Hepatocyte (in vitro differentiated cells): ENCODE data around the gene PLAC8. TPM values are rescaled to one million over a fixed set of nuclear protein-coding genes. Genes with fewer than 3 reads are reported as not detected.

Source experiments
- DNase-seq: peaks from one replicate; pipeline ENCODE4 v3.0.0-alpha.2; 2016; ENCODE audit warnings: low spot score
- H2AFZ ChIP-seq: fragments of 200-600 bp; sonication (generic); 2 replicates; pipeline ENCODE4 v1.6.0; 2016; ENCODE audit warnings: antibody characterized with exemption, mild to moderate bottlenecking
- H3K27ac ChIP-seq: fragments of 200-600 bp; sonication (generic); 2 replicates; pipeline ENCODE4 v1.5.1; 2016; ENCODE audit warnings: mild to moderate bottlenecking
- H3K27me3 ChIP-seq: fragments of 200-600 bp; sonication (generic); 2 replicates; pipeline ENCODE4 v1.6.1; 2016
- H3K36me3 ChIP-seq: fragments of 200-600 bp; sonication (generic); replicated peaks from 2 replicates; pipeline ENCODE4 v1.5.1; 2016; ENCODE audit warnings: low read depth; ENCODE audit not compliant: insufficient read depth
- H3K4me1 ChIP-seq: fragments of 200-600 bp; sonication (generic); 2 replicates; pipeline ENCODE4 v1.5.1; 2016; ENCODE audit warnings: mild to moderate bottlenecking, moderate library complexity; ENCODE audit not compliant: insufficient read depth
- H3K4me2 ChIP-seq: fragments of 200-600 bp; sonication (generic); 2 replicates; pipeline ENCODE4 v1.6.0; 2016
- H3K4me3 ChIP-seq: fragments of 200-600 bp; sonication (generic); 2 replicates; pipeline ENCODE4 v1.5.1; 2016; ENCODE audit warnings: mild to moderate bottlenecking
- H3K79me2 ChIP-seq: fragments of 200-600 bp; sonication (generic); 2 replicates; pipeline ENCODE4 v1.6.0; 2017; ENCODE audit warnings: mild to moderate bottlenecking
- H3K9me2 ChIP-seq: fragments of 200-600 bp; sonication (generic); replicated peaks from 2 replicates; pipeline ENCODE4 v1.6.0; 2017; ENCODE audit warnings: mild to moderate bottlenecking; ENCODE audit not compliant: insufficient read depth
- H3K9me3 ChIP-seq: fragments of 200-600 bp; sonication (generic); 2 replicates; pipeline ENCODE4 v1.5.1; 2016; ENCODE audit warnings: low read depth, mild to moderate bottlenecking
- H4K20me1 ChIP-seq: fragments of 200-600 bp; sonication (generic); 2 replicates; pipeline ENCODE4 v1.6.0; 2016; ENCODE audit warnings: mild to moderate bottlenecking; ENCODE audit not compliant: insufficient read depth, poor library complexity, severe bottlenecking
- CTCF ChIP-seq: fragments of 200-600 bp; sonication (generic); IDR thresholded peaks from 2 replicates; pipeline ENCODE4 v1.5.1; 2016; ENCODE audit warnings: antibody characterized with exemption, mild to moderate bottlenecking; ENCODE audit not compliant: poor library complexity
- EZH2 ChIP-seq: fragments of 200-600 bp; sonication (generic); IDR thresholded peaks from 2 replicates; pipeline ENCODE4 v1.6.1; 2016; ENCODE audit warnings: antibody characterized with exemption, mild to moderate bottlenecking, borderline replicate concordance
- EZH2phosphoT487 ChIP-seq: fragments of 200-600 bp; sonication (generic); IDR thresholded peaks from one replicate; pipeline ENCODE4 v1.6.1; 2018; ENCODE audit warnings: antibody characterized with exemption, mild to moderate bottlenecking, low read depth, moderate library complexity; ENCODE audit not compliant: unreplicated experiment, severe bottlenecking
- WGBS: methylation state at CpG from one replicate; pipeline ENCODE4 v1.1.6; 2016; ENCODE audit warnings: low lambda C conversion rate; ENCODE audit errors: missing lambda C conversion rate; 5-methylcytosine and 5-hydroxymethylcytosine counted together
- polyA plus RNA-seq: library from polyadenylated mRNA; unstranded; fragments of >200 nt; fragmentation: Nextera tagmentation; extraction: Ambion mirVana; gene quantifications from 2 replicates; pipeline ENCODE4 v1.2.1, GENCODE V29; 2016
- total RNA-seq: library from RNA; depleted of rRNA; stranded (reverse); fragments of >200 nt; gene quantifications from 2 replicates; pipeline ENCODE4 v1.2.3, GENCODE V29; 2014

The PLAC8 gene
- total and polyA plus RNA-seq, 2 experiments from 2014 or later = 14.2 to 16.6 TPM

DNA sequence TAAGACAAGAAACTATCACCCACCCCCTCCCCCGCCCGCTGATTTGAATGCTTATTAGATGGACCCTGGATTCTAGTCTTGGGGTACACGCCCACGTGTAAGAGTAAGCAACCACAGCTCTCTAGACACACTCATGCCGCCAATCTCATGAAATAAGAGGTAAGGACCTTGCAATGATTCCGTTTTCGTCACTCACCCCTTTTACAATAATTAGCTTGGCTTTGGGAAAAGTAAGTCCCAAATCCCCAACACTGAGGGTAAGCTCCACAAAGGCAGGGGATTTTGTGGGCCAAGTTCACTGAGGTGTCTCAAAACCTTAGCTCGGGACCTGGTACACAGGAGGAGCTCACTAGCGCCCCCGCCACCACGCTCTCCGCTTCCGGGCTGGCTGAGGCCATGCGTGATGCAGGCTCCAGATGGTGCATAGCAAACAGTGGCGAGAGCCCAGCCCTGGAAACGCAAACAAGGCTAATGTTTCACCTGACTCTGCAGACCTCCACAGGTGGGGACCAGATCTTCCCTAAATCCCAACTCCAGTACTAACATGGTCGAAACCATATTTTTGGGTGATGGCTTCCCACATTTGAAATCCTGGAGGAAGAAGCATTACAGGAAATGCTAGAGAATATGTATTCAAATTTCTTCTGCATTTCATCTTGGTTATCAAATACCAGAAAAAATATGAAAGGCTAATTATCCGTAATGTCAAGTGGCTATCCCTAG, 4.1 kb downstream of the PLAC8 start:
- TF ChIP-seq EZH2phosphoT487 (no peak), CTCF (peak; percentile 68)
- Histone ChIP-seq H3K79me2 (no peaks in the 10 kb centered on the region), H2AFZ (peak overlapping the region; percentile 81), H3K9me2 (no peaks in the 10 kb centered on the region), H4K20me1 (no peaks in the 10 kb centered on the region), H3K9me3 (no peaks in the 10 kb centered on the region), H3K36me3 (no peaks in the 10 kb centered on the region), H3K27me3 (no peaks in the 10 kb centered on the region), H3K4me1 (no peaks in the 10 kb centered on the region), H3K27ac (peak overlapping the region; percentile 90), H3K4me2 (peak overlapping the region; percentile 89), H3K4me3 (peak overlapping the region; percentile 50)
- 7% methylated on average over 18 of the region's 18 CpGs for WGBS
- DNase-seq = peak; percentile 92

GRCh38 chr4:83109480-83110222, 4.9 kb downstream of the PLAC8 start:
- Histone ChIP-seq H3K36me3 (no peaks in the 10 kb centered on the region), H3K9me3 (no peaks in the 10 kb centered on the region), H3K27ac (peak overlapping the region; percentile 90), H3K9me2 (no peaks in the 10 kb centered on the region), H2AFZ (peak overlapping the region; percentile 81), H3K4me2 (peak overlapping the region; percentile 89), H3K4me3 (peak overlapping the region; percentile 50), H3K79me2 (no peaks in the 10 kb centered on the region), H3K27me3 (no peaks in the 10 kb centered on the region), H4K20me1 (no peaks in the 10 kb centered on the region), H3K4me1 (no peaks in the 10 kb centered on the region)
- TF ChIP-seq EZH2phosphoT487 = no peak
- no peak for TF ChIP-seq CTCF
- no peak for TF ChIP-seq EZH2
- DNase-seq = peak; percentile 71
- WGBS = 2% methylated on average over 52 of the region's 64 CpGs

DNA sequence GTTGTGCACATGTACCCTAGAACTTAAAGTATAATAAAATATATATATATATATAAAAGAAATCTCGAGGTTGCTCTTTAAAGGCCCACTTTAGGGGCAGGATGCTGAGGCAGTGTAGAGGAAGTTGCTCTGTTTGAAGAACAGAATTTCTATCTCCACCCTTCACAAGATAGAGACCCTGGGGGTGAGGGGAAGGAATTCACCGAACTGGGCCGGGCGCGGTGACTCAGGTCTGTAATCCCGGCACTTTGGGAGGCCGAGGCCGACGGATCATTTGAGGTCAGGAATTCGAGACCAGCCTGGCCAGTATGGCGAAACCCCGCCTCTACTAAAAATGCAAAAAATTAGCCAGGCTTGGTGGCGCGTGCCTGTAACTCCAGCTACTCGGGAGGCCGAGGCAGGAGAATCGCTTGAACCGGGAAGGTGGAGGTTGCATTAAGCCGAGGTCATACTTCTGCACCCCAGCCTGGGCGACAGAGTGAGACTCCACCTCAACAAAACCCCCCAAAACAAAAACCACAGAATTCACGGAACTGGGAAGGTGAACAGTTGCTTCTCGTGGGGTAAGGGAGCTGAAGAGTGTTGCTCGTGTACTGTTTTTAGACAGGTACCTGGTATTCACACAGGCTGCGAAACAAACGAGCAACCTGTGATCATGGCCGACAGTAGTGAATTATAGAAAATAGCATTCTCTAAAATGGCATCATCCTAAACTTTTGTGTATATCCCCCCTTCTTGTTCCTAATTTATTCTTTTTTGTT, 6.2 kb downstream of the PLAC8 start:
- H3K79me2 ChIP-seq = no peaks in the 10 kb centered on the region
- H3K36me3 ChIP-seq = no peaks in the 10 kb centered on the region
- H2AFZ ChIP-seq = no peak overlapping the region
- no peaks in the 10 kb centered on the region for H3K9me2 ChIP-seq
- H4K20me1 ChIP-seq = no peaks in the 10 kb centered on the region
- TF ChIP-seq CTCF (no peak), EZH2phosphoT487 (no peak)
- H3K4me2 ChIP-seq = no peak overlapping the region
- H3K27ac ChIP-seq = no peak overlapping the region
- no peak for DNase-seq
- WGBS = 95% methylated on average over 26 of the region's 26 CpGs
- no peaks in the 10 kb centered on the region for H3K9me3 ChIP-seq
- H3K4me1 ChIP-seq = no peaks in the 10 kb centered on the region
- no peak overlapping the region for H3K4me3 ChIP-seq
- H3K27me3 ChIP-seq = no peaks in the 10 kb centered on the region
